ENCODE results near the gene AMMECR1. TPM values are rescaled to one million over a fixed set of nuclear protein-coding genes. Genes with fewer than 3 reads are reported as not detected.

Gene AMMECR1
- total RNA-seq, 2 donors from 2014 or later = 1.7 to 2.5 TPM

DNA sequence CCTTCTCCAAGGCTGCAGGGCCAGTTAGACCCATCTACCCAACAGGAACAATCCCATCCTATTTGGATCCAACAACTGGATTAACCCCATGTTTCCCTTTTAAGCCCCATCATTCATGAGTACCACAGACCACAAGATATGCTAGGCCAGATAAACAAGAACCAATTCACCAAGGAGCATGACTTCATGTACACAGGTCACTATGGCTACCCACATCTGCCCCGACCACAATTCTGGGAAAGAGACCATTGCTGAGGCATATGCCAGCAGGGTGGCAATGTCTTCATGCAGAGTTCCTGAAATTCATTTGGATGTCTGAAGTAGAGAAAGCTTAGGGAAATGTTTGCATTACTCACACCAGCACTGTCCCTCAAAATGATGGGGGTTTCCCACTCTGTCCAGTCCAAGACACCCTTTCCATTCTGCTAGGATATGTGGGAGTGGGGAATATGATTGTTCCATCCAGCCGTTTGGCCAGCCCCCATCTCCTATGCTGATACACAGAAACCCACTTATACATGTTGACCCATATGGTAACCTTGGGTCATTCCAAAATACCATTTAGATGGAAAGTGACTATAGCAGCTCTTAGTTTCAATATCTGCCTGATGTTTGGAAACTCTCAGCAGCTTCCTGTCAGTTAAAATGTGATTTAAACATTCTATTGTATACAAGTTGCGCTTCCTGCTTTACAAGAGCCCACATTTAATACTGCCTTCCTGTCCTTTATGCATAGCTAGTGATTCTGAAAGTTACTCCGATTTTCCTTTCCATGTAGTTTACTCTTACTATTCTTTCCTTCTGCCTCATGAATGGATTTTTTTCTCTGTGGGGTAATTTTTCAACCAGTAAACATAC, 129.0 kb downstream of the AMMECR1 start:
- Histone ChIP-seq H3K36me3 (no peaks in the 10 kb centered on the region), H3K4me1 (no peaks in the 10 kb centered on the region), H3K9me3 (peaks cover 0 to 10% of the 10 kb centered on the region in 2 donors), H3K27ac (no peak overlapping the region), H3K4me3 (no peak overlapping the region), H3K27me3 (no peaks in the 10 kb centered on the region)
- no peak for DNase-seq (ENCODE audit: low spot score)
- TF ChIP-seq CTCF (IDR thresholded peaks at IDR 0.05) = no peak

DNA sequence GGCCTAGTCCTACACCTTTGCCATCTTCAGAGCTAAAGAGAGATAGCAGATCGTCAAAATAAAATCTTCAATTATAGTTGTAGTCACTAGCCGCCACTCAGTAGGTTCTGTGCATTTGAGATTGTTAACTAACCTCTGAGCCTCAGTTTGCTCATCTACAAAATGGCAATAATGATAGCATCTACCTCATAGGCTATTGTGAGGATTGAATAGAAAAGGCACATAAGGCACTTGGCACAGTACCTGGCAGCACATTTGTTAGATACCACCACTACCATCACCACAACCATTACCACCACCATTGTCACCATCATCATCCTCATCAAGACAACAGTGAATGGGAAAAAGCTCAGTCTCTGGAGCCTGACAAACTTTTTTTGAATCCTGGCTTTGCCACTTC, 134.6 kb downstream of the AMMECR1 start:
- Histone ChIP-seq H3K4me1 (no peaks in the 10 kb centered on the region), H3K27ac (no peak overlapping the region), H3K27me3 (no peaks in the 10 kb centered on the region), H3K9me3 (peaks cover 0 to 10% of the 10 kb centered on the region in 2 donors), H3K4me3 (no peak overlapping the region), H3K36me3 (no peaks in the 10 kb centered on the region)
- DNase-seq (ENCODE audit: low spot score) = no peak
- TF ChIP-seq CTCF (IDR thresholded peaks at IDR 0.05) = no peak

DNA sequence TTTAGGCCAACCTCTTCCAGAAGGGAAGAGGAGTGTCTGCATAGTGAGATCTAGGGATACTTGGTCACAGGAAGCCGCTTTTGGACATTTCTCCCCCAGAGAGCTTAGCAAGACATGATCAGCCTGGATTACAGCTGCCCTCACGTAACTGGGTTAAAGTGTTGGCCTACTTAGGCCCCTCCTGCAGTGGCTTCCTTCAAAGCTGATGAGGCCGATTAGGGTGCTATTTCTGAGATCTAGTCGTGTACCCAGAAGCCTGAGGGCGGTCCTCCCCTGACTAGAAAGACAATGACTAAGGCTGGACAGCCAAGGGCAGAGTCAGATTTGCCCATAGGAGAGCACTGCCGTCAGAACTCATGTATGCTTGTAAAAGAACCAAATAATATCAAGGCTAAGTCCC, 135.0 kb downstream of the AMMECR1 start:
- DNase-seq (ENCODE audit: low spot score) = no peak
- Histone ChIP-seq H3K36me3 (no peaks in the 10 kb centered on the region), H3K4me1 (no peaks in the 10 kb centered on the region), H3K27me3 (no peaks in the 10 kb centered on the region), H3K4me3 (no peak overlapping the region), H3K9me3 (peaks cover 0 to 10% of the 10 kb centered on the region in 2 donors), H3K27ac (no peak overlapping the region)
- TF ChIP-seq CTCF (IDR thresholded peaks at IDR 0.05) = no peak

DNA sequence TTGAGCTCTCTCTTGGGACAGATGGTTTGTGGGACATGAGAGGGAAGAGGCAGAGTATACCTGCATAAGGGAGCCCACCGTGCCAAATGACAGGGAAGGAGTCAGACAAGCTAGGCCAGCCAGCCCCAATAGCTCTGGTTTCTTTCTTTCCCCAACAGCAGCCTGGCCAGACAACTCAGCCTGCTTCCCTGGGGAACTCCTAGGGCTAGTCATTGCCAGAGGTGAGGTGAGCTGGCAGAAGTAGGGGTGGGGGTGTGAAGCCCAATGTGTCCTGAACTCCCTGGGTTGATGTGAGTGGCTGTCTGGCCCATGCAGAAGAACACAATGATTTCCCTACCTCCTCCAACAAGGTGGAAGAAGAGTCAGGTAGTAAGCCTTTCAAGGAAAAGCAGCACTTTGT, 135.5 kb downstream of the AMMECR1 start:
- TF ChIP-seq CTCF (IDR thresholded peaks at IDR 0.05) = no peak
- DNase-seq (ENCODE audit: low spot score) = no peak

DNA sequence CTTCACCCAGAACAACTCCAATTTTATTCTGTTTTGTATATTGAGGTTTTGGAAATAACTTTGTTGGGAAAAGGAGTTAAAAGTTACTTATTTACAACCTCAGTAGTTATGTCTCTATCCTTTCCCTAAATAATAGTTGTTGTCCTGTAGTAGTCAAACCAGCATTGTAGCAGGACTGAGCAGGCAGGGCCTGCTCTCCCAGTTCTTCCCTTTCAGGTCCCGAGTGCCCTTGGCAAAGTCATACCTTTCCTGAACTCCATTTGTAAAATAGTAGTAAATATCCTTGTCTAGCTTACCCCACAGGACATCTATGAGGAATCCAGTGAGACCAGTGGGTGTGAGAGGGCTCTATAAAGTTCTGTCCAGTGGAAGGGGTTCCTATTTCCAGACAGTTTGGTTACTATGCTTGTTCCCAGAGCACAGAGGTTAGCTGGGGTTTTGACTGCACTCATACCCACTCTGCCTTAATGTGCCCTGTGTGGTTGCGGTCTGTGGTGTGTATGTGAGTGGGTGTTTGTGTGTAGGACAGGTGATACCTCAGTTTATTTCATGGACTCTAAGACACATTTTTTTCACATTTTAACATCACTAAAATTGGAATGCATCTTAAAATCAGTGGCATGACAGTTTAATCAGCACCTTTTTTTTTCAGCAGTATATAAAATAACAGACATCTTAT, 136.3 kb downstream of the AMMECR1 start:
- H3K27me3 ChIP-seq = no peaks in the 10 kb centered on the region
- H3K36me3 ChIP-seq = no peaks in the 10 kb centered on the region
- no peak for DNase-seq (ENCODE audit: low spot score)
- peaks cover 0 to 8% of the 10 kb centered on the region in 2 donors for H3K9me3 ChIP-seq
- H3K4me3 ChIP-seq = no peak overlapping the region
- no peak overlapping the region for H3K27ac ChIP-seq
- H3K4me1 ChIP-seq = no peaks in the 10 kb centered on the region
- no peak for TF ChIP-seq CTCF (IDR thresholded peaks at IDR 0.05)

More for the DNA sequence above, 135.5 kb downstream of the AMMECR1 start:
- no peak overlapping the region for H3K4me3 ChIP-seq
- H3K36me3 ChIP-seq = no peaks in the 10 kb centered on the region
- H3K4me1 ChIP-seq = no peaks in the 10 kb centered on the region
- peaks cover 0 to 10% of the 10 kb centered on the region in 2 donors for H3K9me3 ChIP-seq
- H3K27me3 ChIP-seq = no peaks in the 10 kb centered on the region
- H3K27ac ChIP-seq = no peak overlapping the region
